ENCODE measurements around the gene RFX2. TPM values are rescaled to one million over a fixed set of nuclear protein-coding genes. Genes with fewer than 3 reads are reported as not detected.

RFX2 gene
- total and polyA plus RNA-seq, 2 donors from 2014 or later = 4.6 to 12.6 TPM

GRCh38 chr19:5958074-5958850 is 152.0 kb downstream of the RFX2 start:
- Histone ChIP-seq H3K9ac (ENCODE audit: low read length in 3 of 3) (no peak overlapping the region), H3K4me1 (ENCODE audit: control insufficient read depth in 2 of 3, insufficient read depth in 2 of 3, low read depth in 1 of 3, low read length in 3 of 3) (peaks cover 4 to 51% (median 35%) of the 10 kb centered on the region in 3 donors), H3K4me3 (ENCODE audit: low read length in 3 of 3) (no peak overlapping the region), H3K36me3 (ENCODE audit: control insufficient read depth in 2 of 3, insufficient read depth in 3 of 3, low read length in 3 of 3) (no peaks in the 10 kb centered on the region), H3K27me3 (ENCODE audit: control insufficient read depth, insufficient read depth, low read length) (no peaks in the 10 kb centered on the region), H3K27ac (ENCODE audit: low read depth in 2 of 2, low read length in 2 of 2) (no peak overlapping the region), H3K9me3 (ENCODE audit: control insufficient read depth in 2 of 3, insufficient read depth in 1 of 3, low read length in 3 of 3) (no peaks in the 10 kb centered on the region)
- DNase-seq = peak in 2 of 5 donors; percentile 22 to 39
- no peak for FAIRE-seq
- TF ChIP-seq CTCF (IDR thresholded peaks at IDR 0.05; ENCODE audit: borderline replicate concordance, extremely low read depth, insufficient read depth) = no peak
- intact Hi-C loops (cut with DNase I) = no loop called here

- no peak for FAIRE-seq
- H3K9ac ChIP-seq (ENCODE audit: low read length in 3 of 3) = no peak overlapping the region
- DNase-seq = peak in 1 of 5 donors; percentile 35
- H3K9me3 ChIP-seq (ENCODE audit: control insufficient read depth in 2 of 3, insufficient read depth in 1 of 3, low read length in 3 of 3) = no peaks in the 10 kb centered on the region
- H3K36me3 ChIP-seq (ENCODE audit: control insufficient read depth in 2 of 3, insufficient read depth in 3 of 3, low read length in 3 of 3) = no peaks in the 10 kb centered on the region
- no peak for TF ChIP-seq CTCF (IDR thresholded peaks at IDR 0.05; ENCODE audit: borderline replicate concordance, extremely low read depth, insufficient read depth)
- intact Hi-C loops (cut with DNase I) = no loop called here
- H3K4me3 ChIP-seq (ENCODE audit: low read length in 3 of 3) = no peak overlapping the region
- no peaks in the 10 kb centered on the region for H3K27me3 ChIP-seq (ENCODE audit: control insufficient read depth, insufficient read depth, low read length)
- no peak overlapping the region for H3K27ac ChIP-seq (ENCODE audit: low read depth in 2 of 2, low read length in 2 of 2)
- H3K4me1 ChIP-seq (ENCODE audit: control insufficient read depth in 2 of 3, insufficient read depth in 2 of 3, low read depth in 1 of 3, low read length in 3 of 3) = peaks cover 8 to 52% (median 36%) of the 10 kb centered on the region in 3 donors
Observed at GRCh38 chr19:5957170-5957569, 153.1 kb downstream of the RFX2 start.

GRCh38 chr19:5956728-5957127 is 153.6 kb downstream of the RFX2 start:
- no peak for TF ChIP-seq CTCF (IDR thresholded peaks at IDR 0.05; ENCODE audit: borderline replicate concordance, extremely low read depth, insufficient read depth)
- no peaks in the 10 kb centered on the region for H3K36me3 ChIP-seq (ENCODE audit: control insufficient read depth in 2 of 3, insufficient read depth in 3 of 3, low read length in 3 of 3)
- no peaks in the 10 kb centered on the region for H3K27me3 ChIP-seq (ENCODE audit: control insufficient read depth, insufficient read depth, low read length)
- no peak overlapping the region for H3K27ac ChIP-seq (ENCODE audit: low read depth in 2 of 2, low read length in 2 of 2)
- intact Hi-C loops (cut with DNase I) = no loop called here
- DNase-seq = peak in 2 of 5 donors; percentile 9 to 41
- peaks cover 8 to 52% (median 37%) of the 10 kb centered on the region in 3 donors for H3K4me1 ChIP-seq (ENCODE audit: control insufficient read depth in 2 of 3, insufficient read depth in 2 of 3, low read depth in 1 of 3, low read length in 3 of 3)
- H3K9me3 ChIP-seq (ENCODE audit: control insufficient read depth in 2 of 3, insufficient read depth in 1 of 3, low read length in 3 of 3) = no peaks in the 10 kb centered on the region
- no peak overlapping the region for H3K4me3 ChIP-seq (ENCODE audit: low read length in 3 of 3)
- H3K9ac ChIP-seq (ENCODE audit: low read length in 3 of 3) = no peak overlapping the region
- FAIRE-seq = no peak

All from kidney (tissue), 14 donors.